Thyroid gland (tissue), 4 donors: Measurements from ENCODE around the gene SORCS2. TPM values are rescaled to one million over a fixed set of nuclear protein-coding genes. Genes with fewer than 3 reads are reported as not detected.

Experiments used
- DNase-seq, 2 donors: peaks; one replicate each; pipeline ENCODE4 v3.0.0-alpha.2; 2019
- H3K27ac ChIP-seq, 3 donors: fragments of 200-600 bp; sonication (generic); 1 replicate in 2 of 3; 2 replicates in 1 of 3; pipeline ENCODE4 v1.5.1; 2016 to 2019; ENCODE audit warnings: mild to moderate bottlenecking in 1 of 3, moderate library complexity in 1 of 3
- H3K27me3 ChIP-seq: fragments of 200-600 bp; sonication (generic); one replicate; pipeline ENCODE4 v1.5.1; 2019
- H3K36me3 ChIP-seq, 2 donors: fragments of 200-600 bp; sonication (generic); one replicate each; pipeline ENCODE4 v1.5.1; 2016 to 2019
- H3K4me1 ChIP-seq, 2 donors: fragments of 200-600 bp; sonication (generic); one replicate each; pipeline ENCODE4 v1.5.1; 2017 to 2019
- H3K4me3 ChIP-seq, 3 donors: fragments of 200-600 bp; sonication (generic); replicated peaks in 1 of 3; 1 replicate in 2 of 3; 2 replicates in 1 of 3; pipeline ENCODE4 v1.5.1; 2016; ENCODE audit warnings: mild to moderate bottlenecking in 1 of 3
- H3K9me3 ChIP-seq: fragments of 200-600 bp; sonication (generic); one replicate; pipeline ENCODE4 v1.5.1; 2017
- POLR2A ChIP-seq, 2 donors: fragments of 450-650 bp; IDR thresholded peaks; one replicate each; pipeline ENCODE4 v1.6.1; 2017; ENCODE audit warnings: antibody characterized with exemption in 2 of 2, mild to moderate bottlenecking in 2 of 2, moderate library complexity in 1 of 2
- WGBS, 2 donors: methylation state at CpG; one replicate each; pipeline ENCODE4 v1.1.5; 2017; 5-methylcytosine and 5-hydroxymethylcytosine counted together
- intact Hi-C: fragments of 100-400 bp; cut with DNase I; formaldehyde crosslinking; loops from one replicate; pipeline ENCODE4 v1.15.1; 2023
- total RNA-seq, 4 donors: library from RNA; depleted of rRNA; stranded (reverse); fragments of >200 nt; gene quantifications; one replicate each; pipeline ENCODE4 v1.2.3, GENCODE V29; 2016
- TF ChIP-seq, protein P1 (sequence below), 6 experiments: fragments of 200-600 bp in 3 of 6; fragments of 450-650 bp in 3 of 6; sonication (generic) in 3 of 6; IDR thresholded peaks; one replicate each; pipeline ENCODE4 v1.5.1; 2016 to 2019; ENCODE audit warnings: antibody characterized with exemption in 6 of 6, mild to moderate bottlenecking in 2 of 6, inconsistent platforms in 1 of 6, moderate library complexity in 1 of 6

Gene SORCS2
- total RNA-seq, 4 donors from 2014 or later: 1.7 to 13.6 (median 3.6) TPM

DNA sequence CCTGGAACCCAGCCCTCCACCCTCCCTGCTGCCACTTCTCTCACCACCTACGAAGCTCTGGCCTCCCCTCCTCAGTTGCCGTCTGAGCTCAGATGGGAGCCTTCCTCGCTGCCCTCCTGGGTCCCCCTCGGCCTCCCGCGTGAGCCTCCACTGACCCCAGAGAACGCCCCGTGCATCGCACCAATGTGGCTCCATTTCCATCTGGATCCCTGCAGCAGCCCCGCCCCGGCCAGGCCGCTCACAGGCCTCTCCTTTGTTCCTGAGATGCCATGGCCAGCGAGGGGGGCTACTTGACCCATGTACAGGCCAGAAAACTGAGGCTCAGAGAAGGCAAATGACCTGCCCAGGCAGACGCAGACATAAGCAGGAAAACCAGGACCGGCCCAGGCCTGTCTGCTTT lies 484.7 kb downstream of the SORCS2 start:
- no peak overlapping the region for H3K27ac ChIP-seq
- TF ChIP-seq, protein P1, sequence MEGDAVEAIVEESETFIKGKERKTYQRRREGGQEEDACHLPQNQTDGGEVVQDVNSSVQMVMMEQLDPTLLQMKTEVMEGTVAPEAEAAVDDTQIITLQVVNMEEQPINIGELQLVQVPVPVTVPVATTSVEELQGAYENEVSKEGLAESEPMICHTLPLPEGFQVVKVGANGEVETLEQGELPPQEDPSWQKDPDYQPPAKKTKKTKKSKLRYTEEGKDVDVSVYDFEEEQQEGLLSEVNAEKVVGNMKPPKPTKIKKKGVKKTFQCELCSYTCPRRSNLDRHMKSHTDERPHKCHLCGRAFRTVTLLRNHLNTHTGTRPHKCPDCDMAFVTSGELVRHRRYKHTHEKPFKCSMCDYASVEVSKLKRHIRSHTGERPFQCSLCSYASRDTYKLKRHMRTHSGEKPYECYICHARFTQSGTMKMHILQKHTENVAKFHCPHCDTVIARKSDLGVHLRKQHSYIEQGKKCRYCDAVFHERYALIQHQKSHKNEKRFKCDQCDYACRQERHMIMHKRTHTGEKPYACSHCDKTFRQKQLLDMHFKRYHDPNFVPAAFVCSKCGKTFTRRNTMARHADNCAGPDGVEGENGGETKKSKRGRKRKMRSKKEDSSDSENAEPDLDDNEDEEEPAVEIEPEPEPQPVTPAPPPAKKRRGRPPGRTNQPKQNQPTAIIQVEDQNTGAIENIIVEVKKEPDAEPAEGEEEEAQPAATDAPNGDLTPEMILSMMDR (IDR thresholded peaks at IDR 0.05): no peak
- no peak for TF ChIP-seq POLR2A (IDR thresholded peaks at IDR 0.05)
- H3K36me3 ChIP-seq: no peaks in the 10 kb centered on the region
- no peaks in the 10 kb centered on the region for H3K4me1 ChIP-seq
- no peaks in the 10 kb centered on the region for H3K9me3 ChIP-seq
- no peak overlapping the region for H3K4me3 ChIP-seq
- 82 to 85% methylated on average over 15 of the region's 15 CpGs for WGBS, 2 donors
- no peak for DNase-seq
- intact Hi-C loops: no loop called here
- no peaks in the 10 kb centered on the region for H3K27me3 ChIP-seq

DNA sequence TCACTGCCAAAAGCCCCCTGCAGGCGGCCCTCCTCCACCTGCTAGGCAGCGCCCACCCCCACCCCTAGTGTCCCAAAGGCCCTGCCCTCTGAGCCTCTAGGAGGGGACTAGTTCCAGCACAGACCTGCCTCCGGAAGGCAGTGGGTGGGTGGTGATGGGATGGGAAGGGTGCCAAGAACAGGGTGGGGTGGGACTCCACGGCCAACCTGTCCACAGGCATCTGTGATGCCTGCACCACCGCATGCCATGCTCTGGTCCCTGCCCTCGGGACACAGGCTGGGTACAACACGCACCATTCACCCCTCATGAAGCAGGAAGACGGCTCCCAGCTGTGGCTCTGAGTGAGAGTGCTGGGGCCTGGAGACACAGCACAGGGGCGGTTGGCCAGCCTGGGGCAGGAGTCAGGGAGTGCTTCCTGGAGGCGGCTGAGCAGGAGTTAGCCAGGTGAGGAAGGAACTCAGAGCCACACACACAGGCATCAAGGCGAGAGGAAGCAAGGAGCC lies 485.5 kb downstream of the SORCS2 start:
- intact Hi-C loops: no loop called here
- Histone ChIP-seq H3K27me3 (no peaks in the 10 kb centered on the region), H3K36me3 (no peaks in the 10 kb centered on the region), H3K27ac (no peak overlapping the region), H3K4me1 (no peaks in the 10 kb centered on the region), H3K9me3 (no peaks in the 10 kb centered on the region), H3K4me3 (no peak overlapping the region)
- TF ChIP-seq, protein P1 (IDR thresholded peaks at IDR 0.05): no peak
- TF ChIP-seq POLR2A (IDR thresholded peaks at IDR 0.05): no peak
- no peak for DNase-seq
- WGBS, 2 donors: 76 to 81% methylated on average over 4 to 11 of the region's 11 CpGs

DNA sequence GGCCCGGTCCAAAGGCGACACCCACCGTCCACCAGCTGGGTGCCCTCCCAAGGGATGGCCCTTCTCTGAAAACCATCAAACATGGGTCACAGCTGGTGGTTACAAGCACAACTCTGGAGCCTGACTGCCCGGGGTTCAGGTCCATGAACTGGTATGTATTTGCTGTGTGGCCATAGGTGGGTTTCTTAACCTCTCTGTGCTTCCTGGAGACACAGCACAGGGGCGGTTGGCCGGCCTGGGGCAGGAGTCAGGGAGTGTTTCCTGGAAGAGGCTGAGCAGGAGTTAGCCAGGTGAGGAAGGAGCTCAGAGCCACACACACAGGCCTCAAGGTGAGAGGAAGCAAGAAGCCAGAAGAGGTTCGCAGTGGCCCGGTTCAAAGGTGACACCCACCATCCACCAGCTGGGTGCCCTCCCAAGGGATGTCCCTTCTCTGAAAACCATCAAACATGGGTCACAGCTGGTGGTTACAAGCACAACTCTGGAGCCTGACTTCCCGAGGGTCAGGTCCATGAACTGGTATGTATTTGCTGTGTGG lies 486.0 kb downstream of the SORCS2 start:
- Histone ChIP-seq H3K27me3 (no peaks in the 10 kb centered on the region), H3K27ac (no peak overlapping the region), H3K4me3 (no peak overlapping the region), H3K4me1 (no peaks in the 10 kb centered on the region), H3K36me3 (no peaks in the 10 kb centered on the region), H3K9me3 (no peaks in the 10 kb centered on the region)
- 72 to 84% methylated on average over 7 to 8 of the region's 9 CpGs for WGBS, 2 donors
- no peak for DNase-seq
- TF ChIP-seq POLR2A (IDR thresholded peaks at IDR 0.05): no peak
- TF ChIP-seq, protein P1 (IDR thresholded peaks at IDR 0.05): no peak
- intact Hi-C loops: no loop called here

DNA sequence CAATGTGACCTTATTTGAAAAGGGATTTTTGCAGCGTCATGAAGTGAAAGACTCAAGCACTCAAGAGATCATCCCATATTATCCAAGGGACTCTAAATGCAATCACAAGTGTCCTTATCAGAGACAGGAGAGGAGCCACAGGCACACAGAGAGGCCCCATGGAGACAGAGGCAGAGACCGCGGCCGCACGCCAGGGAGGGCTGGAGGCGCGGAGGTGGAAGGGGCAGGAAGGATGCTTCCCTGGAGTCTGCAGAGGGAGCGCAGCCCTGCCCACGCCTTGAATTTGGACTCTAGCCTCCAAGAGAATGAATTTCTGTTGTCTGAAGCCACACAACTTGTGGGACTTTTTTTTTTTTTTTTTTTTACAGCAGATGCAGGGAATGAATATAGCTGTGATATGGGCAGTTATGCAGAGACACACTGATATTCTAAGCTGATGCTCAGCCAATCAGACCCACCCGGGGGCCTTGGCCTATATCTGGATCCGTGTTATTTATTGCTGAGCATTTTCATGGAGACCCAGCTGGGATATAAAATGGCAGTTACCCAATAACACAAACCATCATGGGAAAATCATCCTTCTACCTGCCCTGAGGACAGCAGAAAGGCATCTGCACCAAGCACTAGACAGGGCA lies 487.2 kb downstream of the SORCS2 start:
- Histone ChIP-seq H3K27ac (no peak overlapping the region), H3K4me1 (no peaks in the 10 kb centered on the region), H3K9me3 (no peaks in the 10 kb centered on the region), H3K4me3 (no peak overlapping the region), H3K27me3 (no peaks in the 10 kb centered on the region), H3K36me3 (no peaks in the 10 kb centered on the region)
- no peak for TF ChIP-seq POLR2A (IDR thresholded peaks at IDR 0.05)
- TF ChIP-seq, protein P1 (IDR thresholded peaks at IDR 0.05): no peak
- intact Hi-C loops: no loop called here
- 49 to 71% methylated on average over 11 of the region's 11 CpGs for WGBS, 2 donors
- no peak for DNase-seq

GRCh38 chr4:7680106-7680505 lies 487.8 kb downstream of the SORCS2 start:
- Histone ChIP-seq H3K36me3 (no peaks in the 10 kb centered on the region), H3K9me3 (no peaks in the 10 kb centered on the region), H3K27me3 (no peaks in the 10 kb centered on the region), H3K27ac (no peak overlapping the region), H3K4me1 (no peaks in the 10 kb centered on the region), H3K4me3 (no peak overlapping the region)
- 73 to 76% methylated on average over 3 to 9 of the region's 10 CpGs for WGBS, 2 donors
- intact Hi-C loops: no loop called here
- no peak for DNase-seq
- TF ChIP-seq, protein P1 (IDR thresholded peaks at IDR 0.05): no peak
- no peak for TF ChIP-seq POLR2A (IDR thresholded peaks at IDR 0.05)
